GM12878 (cell line): ENCODE data around the gene ALG11. TPM values are rescaled to one million over a fixed set of nuclear protein-coding genes. Genes with fewer than 3 reads are reported as not detected.
A peak's percentile ranks its signal among the peaks of the same experiment; 100 is the strongest.

ENCODE experiments used
- CBX3 ChIP-seq: fragments of 200-600 bp; sonication (generic); IDR thresholded peaks from 2 replicates; pipeline ENCODE4 v1.6.1; 2016; ENCODE audit warnings: low read depth, borderline replicate concordance
- CBX5 ChIP-seq: sonication (generic); IDR thresholded peaks from 2 replicates; pipeline ENCODE4 v1.6.1; 2016; ENCODE audit warnings: low read depth, moderate library complexity, mild to moderate bottlenecking, inconsistent platforms
- CHD2 ChIP-seq: IDR thresholded peaks from 2 replicates; pipeline ENCODE4 v1.6.1; 2011; ENCODE audit warnings: low read depth, low read length, improper control_type of control experiment, borderline replicate concordance
- DPF2 ChIP-seq: fragments of 450-650 bp; IDR thresholded peaks from 2 replicates; pipeline ENCODE4 v1.6.1; 2017; ENCODE audit warnings: mild to moderate bottlenecking
- JUND ChIP-seq: IDR thresholded peaks from 2 replicates; pipeline ENCODE4 v1.6.1; 2012; ENCODE audit warnings: low read depth, mild to moderate bottlenecking, low read length, improper control_type of control experiment, moderate library complexity
- NR2C2 ChIP-seq: IDR thresholded peaks from 2 replicates; pipeline ENCODE4 v1.6.1; 2011; ENCODE audit warnings: borderline replicate concordance, low read depth; ENCODE audit not compliant: control insufficient read depth, insufficient read length
- PML ChIP-seq: IDR thresholded peaks from 2 replicates; pipeline ENCODE4 v1.6.1; 2012; ENCODE audit warnings: low read length, inconsistent platforms
- RB1 ChIP-seq: fragments of 450-650 bp; formaldehyde crosslinking; IDR thresholded peaks from 2 replicates; pipeline ENCODE4 v1.6.1; 2017; ENCODE audit warnings: mild to moderate bottlenecking, borderline replicate concordance
- RBBP5 ChIP-seq: fragments of 200-600 bp; sonication (generic); conservative IDR thresholded peaks from 2 replicates; pipeline ENCODE4 v1.6.1; 2016
- RELA ChIP-seq: fragments of 450-650 bp; IDR thresholded peaks from 2 replicates; pipeline ENCODE4 v1.8.0; 2014; ENCODE audit warnings: borderline replicate concordance; ENCODE audit not compliant: partially characterized antibody
- SRF ChIP-seq, 2 experiments: IDR thresholded peaks; 2 replicates each; pipeline ENCODE4 v1.6.1; 2011; ENCODE audit warnings: low read depth in 2 of 2, low read length in 2 of 2, mild to moderate bottlenecking in 1 of 2, moderate library complexity in 1 of 2
- STAT1 ChIP-seq: fragments of 450-650 bp; conservative IDR thresholded peaks from 2 replicates; pipeline ENCODE4 v1.6.1; 2014; ENCODE audit warnings: antibody characterized with exemption, mild to moderate bottlenecking
- ZNF622 ChIP-seq: fragments of 450-650 bp; IDR thresholded peaks from 2 replicates; pipeline ENCODE4 v1.6.1; 2017; ENCODE audit warnings: mild to moderate bottlenecking, inconsistent platforms
- polyA plus RNA-seq, 11 experiments: library from polyadenylated mRNA; depleted of rRNA in 4 of 11; unstranded in 6 of 11; stranded (reverse) in 5 of 11; fragments of >200 nt; fragmentation: Nextera tagmentation in 4 of 11; fragmentation: Illumina TruSeq in 1 of 11; extraction: Ambion mirVana in 4 of 11; extraction: Trizol in 1 of 11; gene quantifications; 1 replicate in 1 of 11; 2 replicates in 10 of 11; pipeline versions ENCODE4 v1.2.1 to v1.2.3, GENCODE V29; 2011 to 2016; ENCODE audit warnings: inconsistent platforms in 2 of 11, missing spikeins in 2 of 11, low read depth in 1 of 11
- total RNA-seq, 4 experiments: library from RNA; depleted of rRNA in 3 of 4; stranded (reverse); fragments of >200 nt in 3 of 4; fragmentation: Illumina TruSeq in 1 of 4; extraction: Trizol in 1 of 4; gene quantifications; 2 replicates each; pipeline versions ENCODE4 v1.2.1 to v1.2.3, GENCODE V29; 2013 to 2021
- TF ChIP-seq, protein P1 (sequence below): fragments of 450-650 bp; IDR thresholded peaks from 2 replicates; pipeline ENCODE4 v1.6.1; 2017; ENCODE audit warnings: antibody characterized with exemption, mild to moderate bottlenecking, moderate library complexity
- TF ChIP-seq, protein P2 (sequence below): IDR thresholded peaks from 2 replicates; pipeline ENCODE4 v1.6.1; 2012; ENCODE audit warnings: low read depth, low read length, improper control_type of control experiment
- TF ChIP-seq, protein P3 (sequence below): fragments of 450-650 bp; formaldehyde crosslinking; IDR thresholded peaks from 2 replicates; pipeline ENCODE4 v1.4.0; 2022; ENCODE audit warnings: mild to moderate bottlenecking, moderate library complexity
- TF ChIP-seq, protein P4 (sequence below): fragments of 450-650 bp; formaldehyde crosslinking; IDR thresholded peaks from 2 replicates; pipeline ENCODE4 v1.4.0; 2020; ENCODE audit warnings: mild to moderate bottlenecking, moderate library complexity

The ALG11 gene
- total and polyA plus RNA-seq, 10 of the 15 experiments (the other 5 are each of a cell fraction or from before 2014, with no cell fraction given), result 8.4 to 27.7 (median 15.6) TPM

DNA sequence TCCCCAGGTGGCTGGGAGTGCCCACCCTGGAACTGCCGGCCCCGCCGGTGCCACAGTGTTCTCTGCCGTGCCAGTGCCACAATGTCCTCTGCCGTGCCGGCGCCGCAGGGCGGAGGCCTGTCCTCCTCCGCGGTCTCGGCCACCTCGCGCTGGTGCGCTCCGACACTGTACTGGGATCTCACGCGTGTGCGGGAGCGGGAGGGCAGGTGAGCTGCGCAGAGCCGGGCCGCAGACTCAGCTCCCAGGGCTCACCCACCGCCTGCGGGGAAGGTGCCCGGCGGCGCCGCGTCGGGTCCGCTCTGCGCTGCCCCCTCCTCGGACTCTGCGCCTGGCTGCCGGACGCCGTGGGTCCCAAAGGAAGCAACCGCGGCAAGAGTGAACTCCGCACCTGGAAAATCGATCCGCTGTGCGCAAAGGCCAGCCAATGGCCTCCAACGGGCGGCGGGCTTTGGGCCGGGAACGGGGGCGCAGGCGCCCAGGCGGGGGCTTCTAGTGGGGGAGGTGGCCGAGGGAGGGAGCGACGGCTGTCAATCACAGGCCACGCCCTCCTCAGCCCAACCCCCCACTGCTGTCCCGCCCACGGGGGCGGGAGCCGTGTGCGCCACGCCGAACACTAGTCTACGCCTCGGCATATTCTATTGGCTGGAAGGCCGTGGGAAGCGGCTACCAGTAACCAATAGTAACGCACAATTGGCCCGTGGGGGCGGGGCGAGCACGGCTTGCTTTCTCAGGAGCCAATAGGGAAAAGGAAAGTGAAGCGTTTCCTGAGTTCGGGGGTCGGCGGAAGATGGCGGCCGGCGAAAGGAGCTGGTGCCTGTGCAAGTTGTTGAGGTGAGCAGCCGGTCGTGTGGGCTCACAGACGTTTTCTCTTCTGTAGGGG, at the start of gene ALG11 (continued):
- TF ChIP-seq, protein P1, sequence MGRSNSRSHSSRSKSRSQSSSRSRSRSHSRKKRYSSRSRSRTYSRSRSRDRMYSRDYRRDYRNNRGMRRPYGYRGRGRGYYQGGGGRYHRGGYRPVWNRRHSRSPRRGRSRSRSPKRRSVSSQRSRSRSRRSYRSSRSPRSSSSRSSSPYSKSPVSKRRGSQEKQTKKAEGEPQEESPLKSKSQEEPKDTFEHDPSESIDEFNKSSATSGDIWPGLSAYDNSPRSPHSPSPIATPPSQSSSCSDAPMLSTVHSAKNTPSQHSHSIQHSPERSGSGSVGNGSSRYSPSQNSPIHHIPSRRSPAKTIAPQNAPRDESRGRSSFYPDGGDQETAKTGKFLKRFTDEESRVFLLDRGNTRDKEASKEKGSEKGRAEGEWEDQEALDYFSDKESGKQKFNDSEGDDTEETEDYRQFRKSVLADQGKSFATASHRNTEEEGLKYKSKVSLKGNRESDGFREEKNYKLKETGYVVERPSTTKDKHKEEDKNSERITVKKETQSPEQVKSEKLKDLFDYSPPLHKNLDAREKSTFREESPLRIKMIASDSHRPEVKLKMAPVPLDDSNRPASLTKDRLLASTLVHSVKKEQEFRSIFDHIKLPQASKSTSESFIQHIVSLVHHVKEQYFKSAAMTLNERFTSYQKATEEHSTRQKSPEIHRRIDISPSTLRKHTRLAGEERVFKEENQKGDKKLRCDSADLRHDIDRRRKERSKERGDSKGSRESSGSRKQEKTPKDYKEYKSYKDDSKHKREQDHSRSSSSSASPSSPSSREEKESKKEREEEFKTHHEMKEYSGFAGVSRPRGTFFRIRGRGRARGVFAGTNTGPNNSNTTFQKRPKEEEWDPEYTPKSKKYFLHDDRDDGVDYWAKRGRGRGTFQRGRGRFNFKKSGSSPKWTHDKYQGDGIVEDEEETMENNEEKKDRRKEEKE, result no peak
- TF ChIP-seq RB1 (no peak), CHD2 (peak; percentile 96), CBX3 (no peak), DPF2 (peak; percentile 98), PML (0 out of 2 replicates have a peak, but pooled peaks have one; percentile 60), CBX5 (no peak), ZNF622 (no peak), SRF (IDR thresholded peaks at IDR 0.05; ENCODE audit: low read depth in 2 of 2, low read length in 2 of 2) (peak in 1 of 2 experiments; percentile 22; a peak in 1 of 4 replicates), STAT1 (no peak), NR2C2 (no peak), RELA (no peak), JUND (no peak), RBBP5 (no peak)
- TF ChIP-seq, protein P2, sequence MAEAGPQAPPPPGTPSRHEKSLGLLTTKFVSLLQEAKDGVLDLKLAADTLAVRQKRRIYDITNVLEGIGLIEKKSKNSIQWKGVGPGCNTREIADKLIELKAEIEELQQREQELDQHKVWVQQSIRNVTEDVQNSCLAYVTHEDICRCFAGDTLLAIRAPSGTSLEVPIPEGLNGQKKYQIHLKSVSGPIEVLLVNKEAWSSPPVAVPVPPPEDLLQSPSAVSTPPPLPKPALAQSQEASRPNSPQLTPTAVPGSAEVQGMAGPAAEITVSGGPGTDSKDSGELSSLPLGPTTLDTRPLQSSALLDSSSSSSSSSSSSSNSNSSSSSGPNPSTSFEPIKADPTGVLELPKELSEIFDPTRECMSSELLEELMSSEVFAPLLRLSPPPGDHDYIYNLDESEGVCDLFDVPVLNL, result no peak
- TF ChIP-seq, protein P3, sequence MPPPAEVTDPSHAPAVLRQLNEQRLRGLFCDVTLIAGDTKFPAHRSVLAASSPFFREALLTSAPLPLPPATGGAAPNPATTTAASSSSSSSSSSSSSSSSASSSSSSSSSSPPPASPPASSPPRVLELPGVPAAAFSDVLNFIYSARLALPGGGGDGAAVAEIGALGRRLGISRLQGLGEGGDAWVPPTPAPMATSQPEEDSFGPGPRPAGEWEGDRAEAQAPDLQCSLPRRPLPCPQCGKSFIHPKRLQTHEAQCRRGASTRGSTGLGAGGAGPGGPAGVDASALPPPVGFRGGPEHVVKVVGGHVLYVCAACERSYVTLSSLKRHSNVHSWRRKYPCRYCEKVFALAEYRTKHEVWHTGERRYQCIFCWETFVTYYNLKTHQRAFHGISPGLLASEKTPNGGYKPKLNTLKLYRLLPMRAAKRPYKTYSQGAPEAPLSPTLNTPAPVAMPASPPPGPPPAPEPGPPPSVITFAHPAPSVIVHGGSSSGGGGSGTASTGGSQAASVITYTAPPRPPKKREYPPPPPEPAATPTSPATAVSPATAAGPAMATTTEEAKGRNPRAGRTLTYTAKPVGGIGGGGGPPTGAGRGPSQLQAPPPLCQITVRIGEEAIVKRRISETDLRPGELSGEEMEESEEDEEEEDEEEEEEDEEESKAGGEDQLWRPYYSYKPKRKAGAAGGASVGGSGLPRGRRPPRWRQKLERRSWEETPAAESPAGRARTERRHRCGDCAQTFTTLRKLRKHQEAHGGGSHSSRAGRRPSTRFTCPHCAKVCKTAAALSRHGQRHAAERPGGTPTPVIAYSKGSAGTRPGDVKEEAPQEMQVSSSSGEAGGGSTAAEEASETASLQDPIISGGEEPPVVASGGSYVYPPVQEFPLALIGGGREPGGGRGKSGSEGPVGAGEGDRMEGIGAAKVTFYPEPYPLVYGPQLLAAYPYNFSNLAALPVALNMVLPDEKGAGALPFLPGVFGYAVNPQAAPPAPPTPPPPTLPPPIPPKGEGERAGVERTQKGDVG (CRISPR knock-in tag), result no peak
- TF ChIP-seq, protein P4, sequence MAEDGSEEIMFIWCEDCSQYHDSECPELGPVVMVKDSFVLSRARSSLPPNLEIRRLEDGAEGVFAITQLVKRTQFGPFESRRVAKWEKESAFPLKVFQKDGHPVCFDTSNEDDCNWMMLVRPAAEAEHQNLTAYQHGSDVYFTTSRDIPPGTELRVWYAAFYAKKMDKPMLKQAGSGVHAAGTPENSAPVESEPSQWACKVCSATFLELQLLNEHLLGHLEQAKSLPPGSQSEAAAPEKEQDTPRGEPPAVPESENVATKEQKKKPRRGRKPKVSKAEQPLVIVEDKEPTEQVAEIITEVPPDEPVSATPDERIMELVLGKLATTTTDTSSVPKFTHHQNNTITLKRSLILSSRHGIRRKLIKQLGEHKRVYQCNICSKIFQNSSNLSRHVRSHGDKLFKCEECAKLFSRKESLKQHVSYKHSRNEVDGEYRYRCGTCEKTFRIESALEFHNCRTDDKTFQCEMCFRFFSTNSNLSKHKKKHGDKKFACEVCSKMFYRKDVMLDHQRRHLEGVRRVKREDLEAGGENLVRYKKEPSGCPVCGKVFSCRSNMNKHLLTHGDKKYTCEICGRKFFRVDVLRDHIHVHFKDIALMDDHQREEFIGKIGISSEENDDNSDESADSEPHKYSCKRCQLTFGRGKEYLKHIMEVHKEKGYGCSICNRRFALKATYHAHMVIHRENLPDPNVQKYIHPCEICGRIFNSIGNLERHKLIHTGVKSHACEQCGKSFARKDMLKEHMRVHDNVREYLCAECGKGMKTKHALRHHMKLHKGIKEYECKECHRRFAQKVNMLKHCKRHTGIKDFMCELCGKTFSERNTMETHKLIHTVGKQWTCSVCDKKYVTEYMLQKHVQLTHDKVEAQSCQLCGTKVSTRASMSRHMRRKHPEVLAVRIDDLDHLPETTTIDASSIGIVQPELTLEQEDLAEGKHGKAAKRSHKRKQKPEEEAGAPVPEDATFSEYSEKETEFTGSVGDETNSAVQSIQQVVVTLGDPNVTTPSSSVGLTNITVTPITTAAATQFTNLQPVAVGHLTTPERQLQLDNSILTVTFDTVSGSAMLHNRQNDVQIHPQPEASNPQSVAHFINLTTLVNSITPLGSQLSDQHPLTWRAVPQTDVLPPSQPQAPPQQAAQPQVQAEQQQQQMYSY, result no peak
